HG03354 (cell line): ENCODE measurements around the gene DPY19L1.
"Not testable (repeated sequence)": the region's sequence is repeated elsewhere in the genome, so short reads cannot be mapped to it uniquely, and the experiment has no call there.

Experiments used
- ATAC-seq: cut with Tn5 transposase; IDR thresholded peaks from one replicate; pipeline ENCODE4 v1.9.1; 2021; ENCODE audit warnings: mild to moderate bottlenecking; ENCODE audit not compliant: unreplicated experiment, poor library complexity, severe bottlenecking

DPY19L1 gene

DNA sequence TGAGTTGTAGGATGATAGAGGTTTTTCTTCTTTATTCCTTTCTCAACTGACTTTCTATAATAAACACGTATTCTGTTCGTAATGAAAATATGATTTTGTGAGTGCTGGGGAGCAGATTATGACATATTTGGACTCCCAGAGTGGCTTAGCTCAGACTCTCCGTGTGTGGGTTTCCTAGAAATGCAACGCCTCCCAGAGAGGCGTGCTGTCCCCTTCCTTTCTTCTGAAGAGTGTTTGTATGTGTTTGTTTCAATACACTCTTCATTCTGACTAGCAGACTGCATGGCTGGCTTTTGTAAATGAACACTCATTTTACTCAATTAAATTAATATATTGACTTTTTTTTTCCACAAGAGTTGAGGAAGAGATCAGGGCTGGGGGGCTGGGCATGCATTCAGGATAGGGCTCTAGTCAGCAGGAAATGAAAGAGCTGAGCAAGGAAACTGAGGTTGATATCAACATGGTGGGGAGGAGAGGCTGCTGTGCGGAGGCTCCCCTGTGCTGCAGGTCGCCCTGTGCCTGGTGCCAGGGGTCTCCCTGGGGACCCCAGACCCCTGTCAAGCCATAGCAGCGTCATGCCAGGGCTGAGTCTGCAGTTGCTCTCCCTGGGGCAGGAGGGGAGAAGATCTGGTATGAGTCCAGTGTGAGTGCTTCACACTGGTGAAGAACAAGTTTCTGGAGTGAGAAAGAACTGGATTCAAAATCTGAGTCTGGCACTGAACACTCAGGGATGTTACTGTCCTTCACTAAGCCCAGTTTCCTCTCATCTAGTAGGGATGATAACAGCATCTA lies 158.1 kb downstream of the DPY19L1 start:
- ATAC-seq, result not testable (repeated sequence)
